Activated CD8-positive, alpha-beta T cell treated with anti-CD3 and anti-CD28 coated beads for 36 hours (primary cell): ENCODE results near the gene C1orf174. TPM values are rescaled to one million over a fixed set of nuclear protein-coding genes. Genes with fewer than 3 reads are reported as not detected.

Experiments used
- ATAC-seq: fragments of 200-7000 bp; cut with Tn5 transposase; one replicate; pipeline ENCODE4 v1.10.0; 2021; ENCODE audit warnings: mild to moderate bottlenecking, moderate library complexity
- CTCF ChIA-PET: fragments of 350-600 bp; sonication (Branson Sonifier 250); formaldehyde crosslinking; loops from one replicate; lab custom pipeline; 2021; ENCODE audit warnings: antibody characterized with exemption; lab: Charles Lee
- POLR2A ChIA-PET: fragments of 350-600 bp; sonication (Branson Sonifier 250); formaldehyde crosslinking; loops from one replicate; lab custom pipeline; 2021; ENCODE audit warnings: antibody characterized with exemption; lab: Charles Lee
- DNase-seq: peaks from one replicate; pipeline ENCODE4 v3.0.0-alpha.2; 2020
- H3K27ac Mint-ChIP-seq: one replicate; pipeline ENCODE4 v1.8.0; 2021; ENCODE audit warnings: mild to moderate bottlenecking, mixed read lengths
- H3K27me3 Mint-ChIP-seq: one replicate; pipeline ENCODE4 v1.8.0; 2021; ENCODE audit warnings: mixed read lengths
- H3K36me3 Mint-ChIP-seq: one replicate; pipeline ENCODE4 v1.8.0; 2021; ENCODE audit warnings: low read depth, mixed read lengths
- H3K4me1 Mint-ChIP-seq: one replicate; pipeline ENCODE4 v1.8.0; 2021; ENCODE audit warnings: low read depth, mixed read lengths
- H3K4me3 Mint-ChIP-seq: one replicate; pipeline ENCODE4 v1.8.0; 2021; ENCODE audit warnings: mild to moderate bottlenecking, moderate library complexity, mixed read lengths
- H3K9me3 Mint-ChIP-seq: one replicate; pipeline ENCODE4 v1.8.0; 2021; ENCODE audit warnings: mixed read lengths
- CTCF ChIP-seq: fragments of 200-600 bp; IDR thresholded peaks from one replicate; pipeline ENCODE4 v1.8.0; 2022; ENCODE audit warnings: antibody characterized with exemption, mild to moderate bottlenecking
- intact Hi-C: fragments of 100-400 bp; cut with micrococcal nuclease; formaldehyde crosslinking; loops from one replicate; pipeline ENCODE4 v1.10.0; 2022
- total RNA-seq, 2 experiments: library from RNA; stranded (reverse); gene quantifications; one replicate each; pipeline ENCODE4 v1.2.3, GENCODE V29; 2021

C1orf174 gene
- total RNA-seq, 2 experiments from 2014 or later = 43.7 to 44.0 TPM

GRCh38 chr1:3940081-3940753 lies 40.1 kb upstream of the C1orf174 start:
- intact Hi-C loops = no loop called here
- POLR2A ChIA-PET = interaction anchor here (0.8 kb wide), 1 partner anchor 14 kb away, joined by 3 read pairs; no protein-coding TSS in a partner anchor
- no peaks in the 10 kb centered on the region for H3K36me3 Mint-ChIP-seq

GRCh38 chr1:3939242-3940080 lies 39.4 kb upstream of the C1orf174 start:
- TF ChIP-seq CTCF = no peak
- DNase-seq (no peak), ATAC-seq (no peak)
- intact Hi-C loops = no loop called here
- no peak overlapping the region for H3K4me3 Mint-ChIP-seq
- H3K36me3 Mint-ChIP-seq = no peaks in the 10 kb centered on the region
- H3K27ac Mint-ChIP-seq = no peak overlapping the region
- ChIA-PET CTCF (interaction anchor here (1.0 kb wide), 1 partner anchor 32 kb away, joined by 3 read pairs; no protein-coding TSS in a partner anchor), POLR2A (interaction anchor here (0.8 kb wide), 1 partner anchor 13 kb away, joined by 3 read pairs; no protein-coding TSS in a partner anchor)
- H3K9me3 Mint-ChIP-seq = peaks cover 7% of the 10 kb centered on the region
- H3K4me1 Mint-ChIP-seq = no peaks in the 10 kb centered on the region
- peaks cover 3% of the 10 kb centered on the region for H3K27me3 Mint-ChIP-seq

More at GRCh38 chr1:3940081-3940753, 40.1 kb upstream of the C1orf174 start:
- no peak overlapping the region for H3K27ac Mint-ChIP-seq
- TF ChIP-seq CTCF = no peak
- no peaks in the 10 kb centered on the region for H3K4me1 Mint-ChIP-seq
- peaks cover 3% of the 10 kb centered on the region for H3K27me3 Mint-ChIP-seq
- peaks cover 7% of the 10 kb centered on the region for H3K9me3 Mint-ChIP-seq
- CTCF ChIA-PET = interaction anchor here (1.0 kb wide), 1 partner anchor 33 kb away, joined by 3 read pairs; no protein-coding TSS in a partner anchor
- DNase-seq (no peak), ATAC-seq (no peak)
- no peak overlapping the region for H3K4me3 Mint-ChIP-seq

GRCh38 chr1:3932156-3932919 lies 32.3 kb upstream of the C1orf174 start:
- peaks cover 15% of the 10 kb centered on the region for H3K9me3 Mint-ChIP-seq
- no peak overlapping the region for H3K4me3 Mint-ChIP-seq
- no peak for TF ChIP-seq CTCF
- H3K27ac Mint-ChIP-seq = no peak overlapping the region
- H3K4me1 Mint-ChIP-seq = no peaks in the 10 kb centered on the region
- DNase-seq (no peak), ATAC-seq (no peak)
- H3K27me3 Mint-ChIP-seq = peaks cover 1% of the 10 kb centered on the region
- POLR2A ChIA-PET = no interaction called here
- CTCF ChIA-PET = interaction anchor here (0.6 kb wide), 1 partner anchor 416 kb away, joined by 3 read pairs; no protein-coding TSS in a partner anchor
- intact Hi-C loops = no loop called here
- no peaks in the 10 kb centered on the region for H3K36me3 Mint-ChIP-seq

- CTCF ChIA-PET = no interaction called here
- POLR2A ChIA-PET = no interaction called here
Measured at GRCh38 chr1:3931007-3931912, 31.2 kb upstream of the C1orf174 start.

More at GRCh38 chr1:3931007-3931912, 31.2 kb upstream of the C1orf174 start:
- intact Hi-C loops = no loop called here
- H3K4me1 Mint-ChIP-seq = no peaks in the 10 kb centered on the region
- no peak for ATAC-seq
- no peak for DNase-seq
- H3K4me3 Mint-ChIP-seq = no peak overlapping the region
- no peak overlapping the region for H3K27ac Mint-ChIP-seq
- no peaks in the 10 kb centered on the region for H3K36me3 Mint-ChIP-seq
- TF ChIP-seq CTCF = no peak
- H3K27me3 Mint-ChIP-seq = peaks cover 1% of the 10 kb centered on the region
- H3K9me3 Mint-ChIP-seq = peaks cover 9% of the 10 kb centered on the region
